Transverse colon (tissue), 4 donors: ENCODE results near the gene TMEM132C. TPM values are rescaled to one million over a fixed set of nuclear protein-coding genes. Genes with fewer than 3 reads are reported as not detected.

ENCODE experiments used
- DNase-seq: peaks from one replicate; pipeline ENCODE4 v3.0.0-alpha.2; 2019
- H3K27ac ChIP-seq, 4 donors: fragments of 200-600 bp; sonication (generic); 2 replicates each; pipeline ENCODE4 v1.5.1; 2016 to 2018; ENCODE audit warnings: inconsistent platforms in 4 of 4
- H3K27me3 ChIP-seq: fragments of 200-600 bp; sonication (generic); 2 replicates; pipeline ENCODE4 v1.5.1; 2017; ENCODE audit warnings: inconsistent platforms
- H3K36me3 ChIP-seq, 4 donors: fragments of 200-600 bp; sonication (generic); 2 replicates each; pipeline ENCODE4 v1.5.1; 2017 to 2019; ENCODE audit warnings: inconsistent platforms in 4 of 4
- H3K4me1 ChIP-seq, 4 donors: fragments of 200-600 bp; sonication (generic); 2 replicates each; pipeline ENCODE4 v1.5.1; 2017 to 2020; ENCODE audit warnings: inconsistent platforms in 4 of 4
- H3K4me3 ChIP-seq, 4 donors: fragments of 200-600 bp; sonication (generic); 1 replicate in 1 of 4; 2 replicates in 3 of 4; pipeline versions ENCODE4 v1.5.1 to v1.6.1; 2017 to 2019; ENCODE audit warnings: inconsistent platforms in 4 of 4
- H3K9me3 ChIP-seq, 2 donors: fragments of 200-600 bp; sonication (generic); 2 replicates each; pipeline ENCODE4 v1.5.1; 2017 to 2019; ENCODE audit warnings: inconsistent platforms in 2 of 2
- EP300 ChIP-seq: sonication (generic); formaldehyde crosslinking; IDR thresholded peaks from one replicate; pipeline ENCODE4 v1.6.1; 2017; ENCODE audit warnings: antibody characterized with exemption, low read depth
- POLR2A ChIP-seq: fragments of 450-650 bp; IDR thresholded peaks from one replicate; pipeline ENCODE4 v1.6.1; 2016; ENCODE audit warnings: antibody characterized with exemption, mild to moderate bottlenecking, moderate library complexity
- POLR2AphosphoS5 ChIP-seq, 3 donors: sonication (generic); formaldehyde crosslinking; IDR thresholded peaks; one replicate each; pipeline ENCODE4 v1.6.1; 2016; ENCODE audit warnings: antibody characterized with exemption in 3 of 3
- WGBS, 2 donors: methylation state at CpG; one replicate each; pipeline ENCODE4 v1.1.5; 2018; ENCODE audit warnings: low coverage in 1 of 2; 5-methylcytosine and 5-hydroxymethylcytosine counted together
- in situ Hi-C, 4 donors: fragments of 200-750 bp; cut with MboI; loops; one replicate each; pipeline versions ENCODE4 v1.15.0 to v1.15.1; 2017; ENCODE audit warnings: low sequenced_read_pairs in 3 of 4, low pct_ligation_motif_present in 1 of 4, low pct_unique_long_range_greater_than_20kb in 1 of 4
- intact Hi-C: fragments of 100-400 bp; cut with DNase I; formaldehyde crosslinking; loops from one replicate; pipeline ENCODE4 v1.15.1; 2023; ENCODE audit warnings: low total_unique reads
- total RNA-seq, 4 donors: library from RNA; depleted of rRNA; stranded (reverse); fragments of >200 nt; gene quantifications; one replicate each; pipeline ENCODE4 v1.1.0, GENCODE V29; 2016
- TF ChIP-seq, protein P1 (sequence below), 5 experiments: fragments of 200-600 bp in 3 of 5; fragments of 450-650 bp in 2 of 5; sonication (generic) in 3 of 5; IDR thresholded peaks; 1 replicate in 2 of 5; 2 replicates in 3 of 5; pipeline ENCODE4 v1.5.1; 2016 to 2017; ENCODE audit warnings: antibody characterized with exemption in 5 of 5, inconsistent platforms in 3 of 5, mild to moderate bottlenecking in 2 of 5, moderate library complexity in 1 of 5

Gene TMEM132C
- total RNA-seq, 4 donors from 2014 or later, result 0.20 to 1.6 (median 0.58) TPM

DNA sequence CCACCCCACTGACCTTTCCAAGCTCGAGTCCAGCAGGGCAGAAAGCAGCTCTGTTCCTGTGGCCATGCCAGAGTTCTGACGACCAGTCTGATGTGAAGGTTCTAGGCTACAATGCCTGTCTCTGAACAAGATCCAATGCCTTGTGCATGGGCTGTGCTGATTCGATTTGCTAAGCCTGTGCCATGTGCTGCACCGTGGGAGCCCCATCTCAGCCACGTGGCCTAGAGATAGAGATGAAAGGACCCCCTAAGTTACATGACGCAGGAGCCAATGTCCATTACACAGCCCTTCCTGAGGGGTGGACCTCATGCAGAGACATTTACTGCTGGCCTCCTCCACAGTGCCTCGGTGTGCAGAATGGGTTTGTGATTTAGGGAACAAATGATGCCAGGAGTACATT, 300.8 kb downstream of the TMEM132C start:
- in situ Hi-C loops (no loop called here), intact Hi-C loops (no loop called here)
- Histone ChIP-seq H3K4me3 (no peak overlapping the region), H3K27me3 (no peaks in the 10 kb centered on the region), H3K4me1 (peaks cover 0 to 12% (median 0%) of the 10 kb centered on the region in 4 donors), H3K9me3 (no peaks in the 10 kb centered on the region), H3K27ac (no peak overlapping the region), H3K36me3 (no peaks in the 10 kb centered on the region)
- no peak for TF ChIP-seq POLR2AphosphoS5 (IDR thresholded peaks at IDR 0.05)
- no peak for DNase-seq
- WGBS, 2 donors, result 78% methylated on average over 7 of the region's 7 CpGs; no CpG with 5 or more reads in 1 of the 2 donors

DNA sequence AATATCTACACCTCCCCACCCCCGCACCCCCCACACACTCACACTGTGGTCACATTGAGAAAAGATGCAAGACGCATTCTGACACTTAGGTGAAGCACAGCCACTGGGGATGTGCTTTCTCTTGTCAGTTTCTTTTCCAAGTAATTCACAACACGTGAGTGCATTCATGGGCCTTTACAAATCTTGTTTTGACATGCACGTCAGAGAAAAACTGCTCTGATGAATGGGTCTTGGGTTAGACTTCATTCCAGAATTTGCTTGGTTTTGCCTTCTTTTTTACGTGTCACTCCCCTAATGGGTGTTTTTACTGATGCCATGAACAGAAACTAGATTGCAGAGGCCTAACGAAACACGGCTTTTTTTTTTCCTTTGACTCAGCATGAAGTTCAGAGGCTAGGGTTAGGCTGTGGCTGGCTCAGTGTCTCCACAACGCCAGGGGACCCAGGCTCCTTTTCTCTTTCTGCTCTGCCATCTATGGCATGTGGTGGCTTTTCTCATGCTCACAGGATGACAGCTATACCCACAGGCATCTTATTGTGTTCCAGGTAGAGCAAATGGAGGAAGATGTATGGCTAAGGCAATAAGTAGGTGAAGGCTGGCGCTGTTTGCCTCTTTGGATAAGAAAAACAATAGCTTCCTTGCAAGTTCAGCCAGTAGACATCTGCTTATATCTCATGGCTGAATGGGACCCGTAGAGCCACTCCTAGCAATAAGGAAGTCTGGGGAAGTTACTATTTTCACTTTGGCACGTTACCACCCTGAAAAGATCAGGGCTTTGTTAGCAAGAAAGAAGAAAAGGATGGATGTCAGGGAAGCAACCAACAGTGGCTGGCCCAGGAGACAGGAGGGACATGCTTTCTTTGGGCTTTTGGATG, 303.5 kb downstream of the TMEM132C start:
- H3K27ac ChIP-seq, result peak overlapping the region; percentile 45 to 57 (median 48)
- no peaks in the 10 kb centered on the region for H3K9me3 ChIP-seq
- DNase-seq, result peak; percentile 14
- no peaks in the 10 kb centered on the region for H3K36me3 ChIP-seq
- in situ Hi-C loops, result no loop called here
- no peak overlapping the region for H3K4me3 ChIP-seq
- TF ChIP-seq POLR2A (no peak), POLR2AphosphoS5 (IDR thresholded peaks at IDR 0.05) (no peak), EP300 (no peak)
- TF ChIP-seq, protein P1, sequence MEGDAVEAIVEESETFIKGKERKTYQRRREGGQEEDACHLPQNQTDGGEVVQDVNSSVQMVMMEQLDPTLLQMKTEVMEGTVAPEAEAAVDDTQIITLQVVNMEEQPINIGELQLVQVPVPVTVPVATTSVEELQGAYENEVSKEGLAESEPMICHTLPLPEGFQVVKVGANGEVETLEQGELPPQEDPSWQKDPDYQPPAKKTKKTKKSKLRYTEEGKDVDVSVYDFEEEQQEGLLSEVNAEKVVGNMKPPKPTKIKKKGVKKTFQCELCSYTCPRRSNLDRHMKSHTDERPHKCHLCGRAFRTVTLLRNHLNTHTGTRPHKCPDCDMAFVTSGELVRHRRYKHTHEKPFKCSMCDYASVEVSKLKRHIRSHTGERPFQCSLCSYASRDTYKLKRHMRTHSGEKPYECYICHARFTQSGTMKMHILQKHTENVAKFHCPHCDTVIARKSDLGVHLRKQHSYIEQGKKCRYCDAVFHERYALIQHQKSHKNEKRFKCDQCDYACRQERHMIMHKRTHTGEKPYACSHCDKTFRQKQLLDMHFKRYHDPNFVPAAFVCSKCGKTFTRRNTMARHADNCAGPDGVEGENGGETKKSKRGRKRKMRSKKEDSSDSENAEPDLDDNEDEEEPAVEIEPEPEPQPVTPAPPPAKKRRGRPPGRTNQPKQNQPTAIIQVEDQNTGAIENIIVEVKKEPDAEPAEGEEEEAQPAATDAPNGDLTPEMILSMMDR (IDR thresholded peaks at IDR 0.05), result no peak
- 35 to 47% methylated on average over 7 to 11 of the region's 11 CpGs for WGBS, 2 donors
- intact Hi-C loops, result no loop called here
- no peaks in the 10 kb centered on the region for H3K27me3 ChIP-seq
- peaks cover 0 to 12% (median 0%) of the 10 kb centered on the region in 4 donors for H3K4me1 ChIP-seq

DNA sequence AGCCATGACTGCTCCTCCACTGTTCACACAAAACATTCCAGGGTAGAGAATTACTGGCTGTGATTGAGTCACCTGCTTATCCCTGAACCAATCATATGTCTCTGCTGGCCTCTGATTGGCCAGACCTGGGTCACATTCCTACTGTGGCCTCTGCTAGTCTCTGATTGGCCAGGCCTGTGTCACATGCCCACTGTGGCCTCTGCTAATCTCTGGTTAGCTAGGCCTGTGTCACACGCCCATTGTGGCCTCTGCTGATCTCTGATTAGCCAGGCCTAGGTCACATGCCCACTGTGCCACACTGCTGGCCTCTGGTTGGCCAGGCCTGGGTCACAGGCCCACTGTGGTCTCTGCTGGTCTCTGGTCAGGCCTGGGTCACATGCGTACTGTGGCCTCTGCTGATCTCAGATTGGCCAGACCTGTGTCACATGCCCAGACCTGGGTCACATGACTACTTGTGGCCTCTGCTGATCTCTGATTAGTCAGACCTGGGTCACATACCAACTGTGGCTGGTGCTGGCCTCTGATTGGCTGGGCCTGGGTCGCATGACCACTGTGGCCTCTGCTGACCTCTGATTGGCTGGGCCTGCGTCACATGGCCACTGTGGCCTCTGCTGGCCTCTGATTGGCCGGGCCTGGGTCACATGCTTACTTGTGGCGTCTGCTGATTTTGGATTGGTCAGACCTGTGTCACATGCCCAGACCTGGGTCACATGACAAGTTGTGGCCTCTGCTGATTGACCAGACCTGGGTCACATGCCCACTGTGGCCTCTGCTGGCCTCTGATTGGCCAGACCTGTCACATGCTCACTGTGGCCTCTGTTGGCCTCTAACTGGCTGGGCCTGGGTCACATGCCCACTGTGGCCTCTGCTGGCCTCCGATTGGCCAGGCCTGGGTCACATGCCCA, 305.2 kb downstream of the TMEM132C start:
- Histone ChIP-seq H3K9me3 (no peaks in the 10 kb centered on the region), H3K27me3 (no peaks in the 10 kb centered on the region), H3K4me1 (peaks cover 0 to 12% (median 0%) of the 10 kb centered on the region in 4 donors), H3K36me3 (no peaks in the 10 kb centered on the region), H3K27ac (no peak overlapping the region), H3K4me3 (no peak overlapping the region)
- no peak for TF ChIP-seq POLR2A
- TF ChIP-seq, protein P1 (IDR thresholded peaks at IDR 0.05), result no peak
- no peak for TF ChIP-seq POLR2AphosphoS5 (IDR thresholded peaks at IDR 0.05)
- no peak for TF ChIP-seq EP300
- in situ Hi-C loops, result no loop called here
- WGBS, 2 donors, result 91% methylated on average over 6 of the region's 7 CpGs; no CpG with 5 or more reads in 1 of the 2 donors
- DNase-seq, result no peak
- intact Hi-C loops, result no loop called here

DNA sequence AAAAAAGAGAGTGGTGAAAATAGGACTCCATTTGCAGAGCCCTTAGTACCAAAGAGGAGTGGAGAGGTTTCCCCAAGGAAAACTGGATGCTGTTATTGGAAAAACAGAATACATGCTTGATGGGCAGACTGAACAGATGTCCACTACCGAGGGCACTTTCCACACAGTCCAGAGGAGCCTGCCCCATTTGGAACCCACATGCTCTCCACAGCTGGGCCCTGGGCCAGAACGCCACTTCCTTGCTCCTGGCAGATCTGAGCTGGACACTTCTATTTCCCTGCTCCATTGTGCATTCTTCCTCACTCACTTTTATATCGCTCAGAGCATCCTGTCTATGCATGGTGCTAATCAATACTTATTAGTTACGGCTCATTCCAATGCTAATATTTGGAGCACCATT, 306.9 kb downstream of the TMEM132C start:
- TF ChIP-seq EP300, result no peak
- TF ChIP-seq, protein P1 (IDR thresholded peaks at IDR 0.05), result no peak
- TF ChIP-seq POLR2A, result no peak
- TF ChIP-seq POLR2AphosphoS5 (IDR thresholded peaks at IDR 0.05), result no peak
- WGBS, 2 donors, result 60 to 61% methylated on average over 4 of the region's 4 CpGs
- Histone ChIP-seq H3K9me3 (no peaks in the 10 kb centered on the region), H3K36me3 (no peaks in the 10 kb centered on the region), H3K27ac (no peak overlapping the region), H3K4me1 (peaks cover 0 to 12% (median 0%) of the 10 kb centered on the region in 4 donors), H3K27me3 (no peaks in the 10 kb centered on the region), H3K4me3 (no peak overlapping the region)
- DNase-seq, result no peak
- in situ Hi-C loops, result no loop called here
- intact Hi-C loops, result no loop called here
